Measurements from ENCODE around the gene MAGI2. TPM values are rescaled to one million over a fixed set of nuclear protein-coding genes. Genes with fewer than 3 reads are reported as not detected.

MAGI2 gene
- total RNA-seq, 2 donors from 2014 or later, result 0.05 to 0.09 TPM

DNA sequence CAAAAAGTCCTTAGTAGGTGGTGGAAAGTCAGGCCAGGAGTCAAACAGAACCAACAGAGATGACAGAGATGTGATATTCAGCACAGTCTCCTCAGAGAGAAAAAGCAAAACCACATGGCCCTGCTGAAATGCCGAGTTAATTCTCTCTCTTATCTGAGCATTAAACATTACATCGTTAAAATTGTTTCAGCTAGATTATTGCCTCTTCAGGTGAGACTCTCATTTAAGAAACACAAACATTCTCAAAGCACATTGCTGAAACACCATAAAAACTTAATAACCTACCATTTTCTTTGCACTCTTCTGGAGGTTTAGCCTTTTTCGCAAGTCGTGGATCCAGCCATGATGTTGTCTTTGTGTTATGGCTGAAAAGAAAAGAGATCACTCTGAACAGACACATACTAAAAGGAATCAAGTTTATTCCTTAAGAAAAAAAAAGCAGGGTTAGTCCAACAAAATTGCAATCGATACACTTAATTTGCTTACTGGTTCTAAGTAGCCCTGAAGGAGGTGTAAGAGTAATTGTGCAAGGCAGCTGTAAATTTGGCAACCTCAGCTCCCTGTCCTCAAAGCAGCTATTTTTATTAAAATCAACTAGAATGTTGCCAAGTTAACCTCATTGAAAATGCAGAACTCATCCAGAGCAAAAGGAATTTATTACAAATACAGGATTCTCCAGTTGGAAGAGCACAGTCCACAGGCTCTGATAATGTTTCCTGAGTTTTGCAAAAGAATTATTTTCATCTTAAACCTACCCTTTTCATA is 963.8 kb downstream of the MAGI2 start:
- no peaks in the 10 kb centered on the region for H3K4me1 Mint-ChIP-seq

GRCh38 chr7:78487464-78487863 is 966.0 kb downstream of the MAGI2 start:
- H3K27ac Mint-ChIP-seq, result no peak overlapping the region

More for the DNA sequence above, 963.8 kb downstream of the MAGI2 start:
- no peaks in the 10 kb centered on the region for H3K27me3 Mint-ChIP-seq
- no peak overlapping the region for H3K27ac Mint-ChIP-seq
- H3K36me3 Mint-ChIP-seq (ENCODE audit: low read depth), result no peaks in the 10 kb centered on the region
- no peak overlapping the region for H3K4me3 Mint-ChIP-seq
- H3K9me3 Mint-ChIP-seq, result no peaks in the 10 kb centered on the region
- ATAC-seq (replicated peaks), result no peak

GRCh38 chr7:78479348-78479747 is 974.1 kb downstream of the MAGI2 start:
- Mint-ChIP-seq H3K9me3 (peaks cover 4% of the 10 kb centered on the region), H3K27me3 (no peaks in the 10 kb centered on the region), H3K27ac (no peak overlapping the region), H3K4me3 (no peak overlapping the region), H3K36me3 (ENCODE audit: low read depth) (no peaks in the 10 kb centered on the region), H3K4me1 (no peaks in the 10 kb centered on the region)
- no peak for ATAC-seq (replicated peaks)

More at GRCh38 chr7:78487464-78487863, 966.0 kb downstream of the MAGI2 start:
- no peaks in the 10 kb centered on the region for H3K9me3 Mint-ChIP-seq
- no peaks in the 10 kb centered on the region for H3K36me3 Mint-ChIP-seq (ENCODE audit: low read depth)
- no peak for ATAC-seq (replicated peaks)
- no peaks in the 10 kb centered on the region for H3K27me3 Mint-ChIP-seq
- H3K4me3 Mint-ChIP-seq, result no peak overlapping the region
- no peaks in the 10 kb centered on the region for H3K4me1 Mint-ChIP-seq

GRCh38 chr7:78476851-78477405 is 976.5 kb downstream of the MAGI2 start:
- Mint-ChIP-seq H3K9me3 (peaks cover 4% of the 10 kb centered on the region), H3K4me1 (no peaks in the 10 kb centered on the region), H3K27ac (no peak overlapping the region), H3K4me3 (no peak overlapping the region), H3K27me3 (no peaks in the 10 kb centered on the region), H3K36me3 (ENCODE audit: low read depth) (no peaks in the 10 kb centered on the region)
- ATAC-seq (replicated peaks), result no peak

DNA sequence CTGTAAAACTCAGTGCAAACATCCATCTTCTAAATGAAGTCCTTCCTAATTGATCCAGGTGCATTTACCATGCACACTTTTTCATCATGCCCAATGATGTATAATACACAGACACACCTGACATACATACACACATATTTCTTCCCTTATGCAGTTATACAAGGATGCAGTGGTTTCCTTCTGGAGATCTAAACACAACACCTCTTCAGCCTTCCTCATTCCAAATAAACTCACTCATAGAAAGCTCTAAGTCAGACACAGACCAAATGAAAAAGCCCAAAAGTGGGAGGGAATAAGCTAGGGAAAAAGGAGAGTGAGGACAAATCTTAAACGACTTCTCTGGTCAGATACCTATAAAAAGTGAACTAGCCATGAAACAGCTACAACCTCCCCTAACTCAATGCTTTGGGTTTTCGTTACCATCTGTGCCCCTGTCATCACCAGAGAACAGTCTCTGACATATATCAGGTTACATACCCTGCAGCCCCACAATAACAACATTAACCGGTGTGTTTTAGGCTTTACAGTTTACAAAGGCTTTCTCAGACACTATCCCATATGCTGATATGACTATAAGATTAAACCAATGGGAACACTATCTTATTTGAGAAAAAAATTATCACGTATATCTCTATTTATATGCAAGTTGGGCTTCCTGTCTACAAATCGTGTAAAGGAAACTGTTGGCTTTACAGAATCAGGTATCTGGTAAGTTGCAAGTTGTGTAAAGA is 979.7 kb downstream of the MAGI2 start:
- Mint-ChIP-seq H3K9me3 (no peaks in the 10 kb centered on the region), H3K36me3 (ENCODE audit: low read depth) (no peaks in the 10 kb centered on the region), H3K27ac (no peak overlapping the region), H3K4me1 (no peaks in the 10 kb centered on the region), H3K27me3 (no peaks in the 10 kb centered on the region), H3K4me3 (no peak overlapping the region)
- ATAC-seq (replicated peaks), result no peak

DNA sequence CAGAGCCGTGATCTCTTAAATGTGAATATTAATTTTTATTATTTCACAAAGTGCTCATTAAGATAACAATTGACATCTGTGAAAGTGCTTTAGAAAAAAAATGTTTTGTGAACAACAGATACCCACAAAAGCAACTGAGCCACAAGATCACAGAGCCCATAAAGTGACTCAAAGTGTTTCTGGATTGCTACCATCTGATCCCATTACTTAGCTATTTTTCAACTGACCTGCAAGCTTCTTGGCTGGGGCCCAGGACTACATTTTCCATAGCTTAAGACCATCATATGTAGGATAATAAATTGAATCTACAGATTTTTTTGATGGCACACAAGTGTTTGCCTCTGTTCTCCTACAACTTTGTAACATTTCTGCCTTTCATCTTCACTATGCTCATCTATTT is 980.4 kb downstream of the MAGI2 start:
- no peaks in the 10 kb centered on the region for H3K36me3 Mint-ChIP-seq (ENCODE audit: low read depth)

DNA sequence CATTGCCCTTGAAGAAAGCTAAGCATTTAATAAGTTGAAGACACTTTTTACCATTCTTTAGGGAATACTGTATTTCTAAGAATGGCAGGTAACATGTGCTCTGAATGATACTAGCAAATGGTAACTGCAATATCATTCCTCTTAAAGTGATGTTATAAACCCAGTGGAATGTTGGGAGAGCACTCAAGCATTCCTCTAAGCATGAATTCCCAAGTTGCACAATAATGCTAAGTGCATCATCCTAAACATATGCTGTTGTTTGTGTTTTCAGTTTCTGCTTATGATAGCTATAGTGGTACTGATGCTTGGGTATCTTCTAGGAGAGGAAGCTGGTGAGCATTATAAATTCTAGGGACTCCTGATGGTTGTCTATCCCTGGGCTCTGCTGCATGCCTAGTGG is 980.9 kb downstream of the MAGI2 start:
- Mint-ChIP-seq H3K4me3 (no peak overlapping the region), H3K4me1 (no peaks in the 10 kb centered on the region), H3K27ac (no peak overlapping the region), H3K36me3 (ENCODE audit: low read depth) (no peaks in the 10 kb centered on the region), H3K27me3 (no peaks in the 10 kb centered on the region), H3K9me3 (no peaks in the 10 kb centered on the region)
- ATAC-seq (replicated peaks), result no peak

More for the DNA sequence above, 980.4 kb downstream of the MAGI2 start:
- Mint-ChIP-seq H3K9me3 (no peaks in the 10 kb centered on the region), H3K4me1 (no peaks in the 10 kb centered on the region), H3K27ac (no peak overlapping the region), H3K27me3 (no peaks in the 10 kb centered on the region), H3K4me3 (no peak overlapping the region)
- no peak for ATAC-seq (replicated peaks)

GRCh38 chr7:78465894-78466293 is 987.6 kb downstream of the MAGI2 start:
- Mint-ChIP-seq H3K27ac (no peak overlapping the region), H3K9me3 (no peaks in the 10 kb centered on the region), H3K36me3 (ENCODE audit: low read depth) (no peaks in the 10 kb centered on the region), H3K27me3 (peaks cover 3% of the 10 kb centered on the region), H3K4me1 (no peaks in the 10 kb centered on the region), H3K4me3 (no peak overlapping the region)
- ATAC-seq (replicated peaks), result no peak

DNA sequence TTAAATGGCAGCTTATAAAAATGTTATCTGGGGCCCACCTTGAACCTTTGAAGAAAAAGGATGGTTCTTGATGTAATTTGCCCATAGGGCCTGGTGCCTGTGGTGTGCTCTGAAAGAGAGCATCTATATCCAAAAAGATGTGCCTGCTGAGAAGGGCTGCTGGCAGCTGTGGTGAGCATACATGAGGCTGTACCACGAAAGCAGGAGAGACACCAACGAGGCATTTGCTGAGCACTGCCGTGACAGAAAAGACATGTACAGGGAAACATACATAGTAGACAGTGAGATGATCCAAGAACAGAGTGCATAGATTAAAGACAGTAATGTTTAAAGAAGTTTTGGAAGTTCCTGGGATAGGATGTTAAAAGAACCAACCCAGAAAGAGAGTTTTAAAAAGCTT is 990.4 kb downstream of the MAGI2 start:
- Mint-ChIP-seq H3K4me3 (no peak overlapping the region), H3K4me1 (no peaks in the 10 kb centered on the region), H3K9me3 (no peaks in the 10 kb centered on the region), H3K36me3 (ENCODE audit: low read depth) (no peaks in the 10 kb centered on the region), H3K27ac (no peak overlapping the region), H3K27me3 (peaks cover 3% of the 10 kb centered on the region)
- no peak for ATAC-seq (replicated peaks)

DNA sequence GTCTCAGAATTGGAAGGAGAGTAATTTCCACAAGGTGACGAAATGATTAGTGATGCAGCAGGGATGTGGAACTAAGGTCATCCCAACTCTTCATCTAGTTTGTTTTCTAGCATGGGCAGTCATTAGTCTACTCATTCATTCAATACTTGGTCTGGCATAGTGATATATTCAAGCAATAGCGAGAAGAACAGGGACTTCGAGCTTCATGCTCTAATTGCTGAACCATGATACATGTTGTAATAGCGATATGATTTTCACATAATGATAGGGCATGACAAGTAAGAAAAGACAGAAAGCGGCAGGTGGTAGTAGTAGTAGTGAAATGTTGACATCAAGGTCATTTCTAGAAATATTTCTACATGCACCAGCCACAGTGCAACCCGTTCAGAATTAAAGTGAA is 1002.8 kb downstream of the MAGI2 start:
- Mint-ChIP-seq H3K36me3 (ENCODE audit: low read depth) (no peaks in the 10 kb centered on the region), H3K9me3 (no peaks in the 10 kb centered on the region), H3K4me3 (no peak overlapping the region), H3K4me1 (no peaks in the 10 kb centered on the region), H3K27ac (no peak overlapping the region), H3K27me3 (peaks cover 3% of the 10 kb centered on the region)
- ATAC-seq (replicated peaks), result no peak

DNA sequence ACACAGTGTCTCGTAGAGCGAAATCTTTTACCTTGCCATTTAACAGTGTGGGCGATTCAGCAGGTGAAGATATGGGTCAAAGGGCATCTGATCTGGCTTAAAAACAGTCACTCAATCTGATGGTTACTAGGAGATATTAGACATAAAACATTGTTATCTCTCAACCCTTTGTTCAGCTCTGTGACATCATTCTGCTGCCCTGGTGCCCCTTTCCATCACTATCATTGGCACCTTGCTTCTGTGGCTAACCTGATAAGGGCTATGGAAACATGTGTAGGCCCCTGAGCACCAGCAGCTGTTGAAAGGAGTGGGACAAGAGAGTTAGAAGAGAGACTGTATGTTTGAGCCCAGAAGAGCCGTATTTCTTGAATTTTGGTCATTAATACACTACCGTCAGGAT is 1004.6 kb downstream of the MAGI2 start:
- Mint-ChIP-seq H3K4me3 (no peak overlapping the region), H3K36me3 (ENCODE audit: low read depth) (no peaks in the 10 kb centered on the region), H3K27ac (no peak overlapping the region), H3K4me1 (no peaks in the 10 kb centered on the region), H3K27me3 (peaks cover 3% of the 10 kb centered on the region), H3K9me3 (no peaks in the 10 kb centered on the region)
- no peak for ATAC-seq (replicated peaks)

DNA sequence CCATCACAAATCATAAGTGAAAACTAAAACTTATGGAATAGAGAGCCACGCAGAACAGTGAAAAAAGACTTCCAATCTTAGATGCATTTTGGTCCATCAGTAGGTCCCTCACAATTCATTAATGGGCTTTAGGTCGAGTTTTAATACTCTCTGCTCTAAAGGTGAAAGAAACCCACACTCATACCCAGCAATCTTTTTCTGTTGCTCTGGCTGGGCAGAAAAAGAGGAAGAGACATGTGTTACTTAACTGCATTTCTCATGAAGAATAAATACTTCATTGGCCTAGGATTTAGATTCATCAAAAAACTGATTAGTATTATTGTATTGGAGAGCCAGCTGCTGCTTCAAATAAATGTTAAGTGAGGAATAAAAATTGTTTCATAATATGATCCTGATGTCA is 1009.2 kb downstream of the MAGI2 start:
- Mint-ChIP-seq H3K9me3 (no peaks in the 10 kb centered on the region), H3K36me3 (ENCODE audit: low read depth) (no peaks in the 10 kb centered on the region), H3K27ac (no peak overlapping the region), H3K4me1 (no peaks in the 10 kb centered on the region), H3K27me3 (peaks cover under 1% of the 10 kb centered on the region), H3K4me3 (no peak overlapping the region)
- ATAC-seq (replicated peaks), result no peak

- H3K27ac Mint-ChIP-seq, result no peak overlapping the region
- no peak for ATAC-seq (replicated peaks)
- no peaks in the 10 kb centered on the region for H3K4me1 Mint-ChIP-seq
- H3K9me3 Mint-ChIP-seq, result no peaks in the 10 kb centered on the region
- peaks cover 3% of the 10 kb centered on the region for H3K27me3 Mint-ChIP-seq
- H3K4me3 Mint-ChIP-seq, result no peak overlapping the region
- no peaks in the 10 kb centered on the region for H3K36me3 Mint-ChIP-seq (ENCODE audit: low read depth)
These were observed 1009.7 kb downstream of the MAGI2 start for GRCh38 chr7:78443811-78444210.

DNA sequence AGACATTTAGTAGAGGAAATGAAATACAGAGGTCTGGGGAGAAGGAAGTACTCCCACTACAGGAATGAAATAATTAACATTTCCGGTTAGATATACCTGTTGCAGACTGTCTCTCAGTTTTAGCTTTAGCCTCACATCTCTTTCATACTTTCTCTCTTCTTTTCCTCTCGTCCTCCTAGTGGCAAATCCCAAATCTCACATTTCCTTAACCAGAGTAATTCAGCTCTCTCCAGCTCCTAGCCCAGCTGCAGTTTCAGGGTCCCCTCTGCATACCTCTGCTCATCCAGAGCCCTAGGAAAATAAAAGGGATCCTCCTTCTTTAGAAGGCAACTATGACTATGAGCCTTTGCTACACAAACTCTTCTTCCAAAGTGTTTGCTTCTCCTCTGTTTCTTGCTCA is 1011.7 kb downstream of the MAGI2 start:
- Mint-ChIP-seq H3K9me3 (no peaks in the 10 kb centered on the region), H3K4me1 (no peaks in the 10 kb centered on the region), H3K27ac (no peak overlapping the region), H3K27me3 (peaks cover 3% of the 10 kb centered on the region), H3K36me3 (ENCODE audit: low read depth) (no peaks in the 10 kb centered on the region), H3K4me3 (no peak overlapping the region)
- no peak for ATAC-seq (replicated peaks)

GRCh38 chr7:78438433-78438832 is 1015.0 kb downstream of the MAGI2 start:
- H3K27me3 Mint-ChIP-seq, result peaks cover 6% of the 10 kb centered on the region
- no peaks in the 10 kb centered on the region for H3K4me1 Mint-ChIP-seq
- no peak overlapping the region for H3K27ac Mint-ChIP-seq
- no peak for ATAC-seq (replicated peaks)
- H3K4me3 Mint-ChIP-seq, result no peak overlapping the region
- H3K9me3 Mint-ChIP-seq, result no peaks in the 10 kb centered on the region
- H3K36me3 Mint-ChIP-seq (ENCODE audit: low read depth), result no peaks in the 10 kb centered on the region

Data from activated T-helper 17 cell treated with anti-CD3 and anti-CD28 coated beads, Interleukin-2, amount 50 U/mL, for 72 hours (primary cell).